Middle frontal gyrus (tissue), 1 donor: ENCODE data around the gene P2RX2.

Experiments
- DNase-seq: peaks from one replicate; pipeline ENCODE4 v3.0.0-alpha.2; 2015; ENCODE audit warnings: low spot score; ENCODE audit errors: extremely low spot score

P2RX2 gene

DNA sequence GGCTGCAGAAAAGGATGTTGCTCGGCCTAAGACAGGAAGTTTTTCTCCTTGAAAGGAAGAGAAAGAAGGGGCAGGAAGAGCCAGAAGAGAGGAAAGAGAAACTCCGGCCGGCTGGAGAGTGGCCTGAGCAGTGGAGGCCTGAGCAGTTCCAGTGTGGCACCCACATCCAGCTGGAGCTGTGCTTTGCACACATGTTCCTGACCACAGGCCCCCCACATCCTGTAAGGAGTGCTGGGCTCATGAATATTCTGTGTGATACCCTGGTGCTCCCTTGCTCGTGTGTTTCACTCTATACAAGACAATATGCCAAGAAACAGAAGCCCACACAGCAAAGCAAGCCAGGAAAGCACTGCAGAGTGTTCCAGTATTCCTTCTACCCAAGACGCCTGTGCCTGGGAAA lies 41.5 kb downstream of the P2RX2 start:
- no peak for DNase-seq

DNA sequence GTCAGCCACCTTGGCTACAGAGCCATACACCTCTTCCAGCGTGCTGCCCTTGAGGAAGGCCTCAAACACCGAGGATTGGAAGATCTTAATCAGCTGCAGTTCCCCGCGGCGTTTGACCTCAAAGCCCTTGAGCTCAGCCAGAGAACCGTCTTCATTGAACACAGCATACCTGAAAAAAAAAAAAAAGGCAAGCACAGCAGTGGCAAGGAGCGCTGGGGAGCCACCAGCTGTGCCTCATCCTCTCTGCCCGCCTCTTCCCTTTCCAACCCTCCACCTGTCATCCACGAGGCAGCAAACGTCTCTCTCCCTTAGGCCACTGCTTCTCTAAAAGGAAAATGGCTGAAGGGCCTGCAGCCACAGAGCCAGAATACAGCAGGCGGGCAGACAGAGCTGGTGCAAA lies 42.4 kb downstream of the P2RX2 start:
- no peak for DNase-seq

DNA sequence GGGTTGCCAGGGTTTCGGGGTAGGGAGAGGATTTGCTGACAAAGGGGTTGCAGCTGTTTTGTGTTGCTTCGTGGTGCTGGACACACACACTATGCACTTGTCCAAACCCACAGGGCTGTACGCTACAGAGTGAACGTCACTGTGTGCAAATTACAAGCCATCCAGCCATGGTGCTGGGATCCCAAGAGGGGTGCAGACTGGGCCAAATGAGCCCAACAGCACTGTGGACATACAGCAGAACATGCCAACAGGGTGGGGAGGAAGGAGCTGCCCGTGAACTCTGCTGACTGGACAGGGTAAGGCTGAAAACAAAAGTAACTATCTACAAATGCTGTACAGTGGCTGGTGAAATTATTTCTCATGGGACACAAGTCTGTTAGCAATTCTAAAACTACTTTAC lies 43.4 kb downstream of the P2RX2 start:
- no peak for DNase-seq

DNA sequence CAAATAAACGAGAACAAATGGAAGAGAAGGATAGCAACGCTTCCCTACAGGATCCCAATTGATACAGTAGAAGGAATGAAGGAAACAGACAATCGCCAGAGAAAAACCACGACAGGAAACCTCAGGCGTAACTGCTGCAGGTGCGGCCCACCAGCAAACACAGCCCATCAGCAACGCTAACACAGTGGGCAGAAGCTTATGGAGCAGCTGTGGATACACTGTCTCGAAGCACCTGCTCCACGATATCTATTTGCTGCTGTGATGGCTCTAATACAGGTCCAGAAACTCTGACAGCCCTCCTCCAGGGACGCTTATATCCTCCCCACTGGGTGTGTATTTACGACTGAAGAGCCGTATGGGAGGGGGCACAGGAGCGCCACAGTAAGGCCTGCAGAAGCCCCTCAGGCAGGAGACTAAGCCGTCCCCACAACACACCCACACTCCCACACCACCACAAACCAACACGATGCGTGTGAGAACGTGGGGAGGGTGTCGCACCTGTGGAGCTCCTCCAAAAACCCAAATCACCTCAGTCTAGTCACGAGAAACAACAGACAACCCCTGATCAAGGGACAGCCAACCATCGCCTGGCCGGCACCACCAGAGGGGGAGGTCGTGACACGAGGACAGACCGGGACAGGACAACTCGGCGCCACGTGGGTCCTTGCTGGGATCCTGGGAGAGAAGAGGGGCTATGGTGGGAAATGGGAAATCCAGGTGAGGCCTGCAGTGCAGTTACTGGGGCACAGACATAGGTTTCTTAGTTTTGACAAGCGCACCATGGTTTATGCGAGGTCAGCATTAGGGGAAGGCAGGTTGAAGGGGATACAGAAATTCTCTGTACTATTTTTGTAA lies 44.6 kb downstream of the P2RX2 start:
- DNase-seq: no peak

DNA sequence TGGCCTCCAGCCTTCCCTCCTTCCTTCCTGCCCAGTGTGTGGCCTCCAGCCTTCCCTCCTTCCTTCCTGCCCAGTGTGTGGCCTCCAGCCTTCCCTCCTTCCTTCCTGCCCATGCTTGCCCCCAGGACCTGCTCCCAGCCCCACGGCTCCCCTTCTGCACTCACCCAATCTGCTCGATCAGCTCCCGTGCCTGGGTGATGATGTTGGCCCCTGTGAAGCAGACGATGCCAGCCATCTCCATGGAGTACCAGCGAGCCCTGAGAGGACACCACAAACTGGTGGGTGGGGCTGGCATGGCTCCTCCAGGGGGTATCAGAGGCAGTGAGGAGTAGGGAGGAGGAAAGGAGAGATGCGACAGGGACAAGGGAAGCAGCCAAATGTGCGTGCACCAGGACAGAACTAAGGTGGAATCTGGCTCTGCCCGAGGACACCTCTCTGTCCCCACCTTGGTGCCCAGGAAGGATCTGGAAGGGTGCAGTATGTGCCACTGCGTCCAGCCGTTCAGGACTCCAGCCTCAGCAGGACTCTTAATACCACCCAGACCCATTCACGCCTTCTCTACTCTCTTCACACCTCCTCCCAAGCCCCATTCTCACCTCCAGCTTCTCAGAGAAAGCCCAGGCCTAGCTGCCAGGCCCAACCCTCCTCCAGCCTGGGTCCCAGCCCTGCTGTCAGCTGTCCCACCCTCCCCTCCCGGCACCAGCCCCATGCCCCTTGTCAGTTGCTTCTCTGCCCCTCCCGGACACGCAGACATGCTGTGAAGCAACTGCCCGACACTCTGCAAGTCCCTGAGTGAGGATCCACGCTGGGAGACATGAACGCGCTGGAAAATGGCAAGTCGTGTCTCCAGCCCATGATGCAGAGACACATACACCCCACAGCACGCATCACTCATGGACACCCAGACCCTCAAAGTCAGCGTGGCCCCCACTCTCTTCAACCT lies 45.9 kb downstream of the P2RX2 start:
- no peak for DNase-seq

DNA sequence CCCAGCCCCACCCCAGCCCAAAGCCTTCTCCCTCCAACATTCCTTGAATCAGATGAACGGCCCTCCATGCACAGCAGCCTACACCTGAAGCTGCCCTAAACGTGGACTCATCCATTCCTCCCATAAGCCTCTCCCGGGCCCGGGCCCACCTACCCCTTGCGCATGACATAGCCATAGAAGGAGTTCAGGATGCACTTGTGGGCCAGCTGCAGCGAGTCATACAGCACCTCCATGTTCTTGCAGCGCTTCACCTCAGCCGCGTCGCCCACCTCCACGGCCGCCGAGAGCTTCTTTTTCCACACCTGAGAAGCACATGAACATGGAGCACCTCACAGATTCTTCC lies 46.5 kb downstream of the P2RX2 start:
- no peak for DNase-seq

DNA sequence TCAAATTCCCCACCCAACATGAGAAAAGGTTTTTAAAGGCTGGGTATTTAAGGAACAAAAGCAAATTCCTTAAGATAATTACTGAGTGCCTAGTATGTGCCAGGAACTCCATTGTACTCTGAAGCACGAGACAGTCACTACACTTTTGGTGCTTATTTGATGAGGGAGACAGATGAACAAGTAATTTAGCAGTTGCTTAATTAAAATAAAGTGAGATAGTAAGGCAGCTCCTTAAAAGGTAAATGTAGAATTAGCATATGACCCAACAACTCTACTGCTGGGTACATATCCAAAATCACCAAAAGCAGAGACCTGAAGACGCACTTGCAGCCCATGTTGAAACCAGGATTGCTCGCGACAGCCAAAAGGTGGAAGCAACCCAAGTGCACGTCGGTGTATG lies 47.2 kb downstream of the P2RX2 start:
- DNase-seq: no peak

DNA sequence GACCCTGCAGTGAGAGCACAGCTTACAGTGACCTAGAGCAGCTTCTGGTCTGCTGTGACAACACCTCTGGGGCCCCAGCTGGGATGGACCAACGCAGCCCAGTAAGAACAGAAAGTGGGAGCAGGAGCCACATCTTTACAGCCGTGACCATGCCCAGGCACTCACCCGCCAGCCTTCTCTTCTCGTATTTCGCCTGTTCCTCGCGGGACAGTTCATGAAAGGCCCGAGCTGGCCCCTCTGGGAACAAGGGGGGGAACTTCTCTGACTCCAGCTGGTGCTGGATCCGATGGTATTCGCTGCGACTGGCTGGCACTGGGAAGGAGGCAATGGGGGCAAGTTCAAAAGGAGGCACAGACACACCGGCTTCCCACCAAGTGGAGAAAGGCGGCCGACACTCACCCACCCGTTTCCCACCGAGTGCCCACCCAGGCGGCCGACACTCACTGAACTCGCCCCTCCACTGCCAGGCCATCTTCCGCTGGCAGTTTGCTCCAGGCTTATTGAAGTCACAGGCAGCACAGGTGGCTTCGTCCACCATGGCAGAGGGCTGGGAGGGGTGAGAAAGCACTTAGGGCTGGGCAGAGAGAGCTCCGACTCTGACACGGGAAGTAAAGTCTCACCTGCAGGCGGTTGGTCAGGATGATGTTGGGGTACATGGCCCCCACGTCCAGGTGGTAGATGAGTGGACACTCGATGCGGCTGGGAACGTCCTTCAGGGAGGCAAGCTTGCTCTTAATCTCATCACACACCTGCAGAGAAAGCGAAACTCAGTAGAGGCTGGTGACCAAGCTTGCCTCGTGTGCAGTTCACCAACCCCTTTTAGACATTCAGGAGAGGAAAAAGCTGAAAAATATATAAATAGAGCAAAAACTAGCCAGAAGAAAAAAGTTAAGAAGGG lies 49.9 kb downstream of the P2RX2 start:
- no peak for DNase-seq

DNA sequence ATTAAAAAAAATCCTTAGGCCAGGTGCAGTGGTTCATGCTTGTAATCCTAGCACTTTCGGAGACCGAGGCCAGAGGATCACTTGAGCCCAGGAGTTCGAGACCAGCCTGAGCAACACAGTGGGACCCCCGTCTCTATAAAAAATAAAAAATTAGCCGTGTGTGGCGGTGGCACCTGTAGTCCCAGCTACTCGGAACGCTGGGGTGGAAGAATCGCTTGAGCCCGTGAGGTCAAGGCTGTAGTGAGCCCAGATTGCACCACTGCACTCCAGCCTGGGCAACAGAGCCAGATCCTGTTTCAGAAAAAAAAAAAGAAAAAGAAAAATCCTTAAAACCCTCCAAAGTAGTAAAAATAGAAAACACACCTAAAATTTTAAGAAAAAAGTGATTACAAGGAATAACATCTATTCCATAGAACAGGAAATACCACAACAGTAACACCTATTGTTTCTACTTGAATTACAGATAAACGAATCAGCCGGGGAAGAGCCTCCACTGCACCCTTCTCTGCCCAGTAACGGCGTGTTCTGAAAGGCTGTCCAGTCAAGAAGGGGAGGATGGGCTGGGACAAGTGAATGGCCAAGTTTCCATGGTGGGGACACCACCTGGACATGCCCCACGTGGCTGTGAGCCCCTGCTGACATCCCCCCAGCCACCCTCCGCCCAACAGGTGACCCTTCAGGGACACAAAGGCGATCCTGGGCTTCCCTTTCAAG lies 50.7 kb downstream of the P2RX2 start:
- DNase-seq: no peak
